Fibroblast of mammary gland (primary cell): ENCODE measurements around the gene TMEM98.
A peak's percentile ranks its signal among the peaks of the same experiment; 100 is the strongest.
"Not testable (repeated sequence)": the region's sequence is repeated elsewhere in the genome, so short reads cannot be mapped to it uniquely, and the experiment has no call there.

Experiments used
- DNase-seq: peaks from one replicate; pipeline ENCODE4 v3.0.0-alpha.2; 2010; ENCODE audit warnings: low read depth
- H3K4me3 ChIP-seq: 2 replicates; pipeline ENCODE4 v1.5.1; 2011; ENCODE audit warnings: low read depth, mild to moderate bottlenecking, low read length, moderate library complexity; ENCODE audit not compliant: control insufficient read depth
- CTCF ChIP-seq: conservative IDR thresholded peaks from 2 replicates; pipeline ENCODE4 v1.5.1; 2011; ENCODE audit warnings: low read depth, low read length, inconsistent platforms; ENCODE audit not compliant: control insufficient read depth, insufficient read depth

TMEM98 gene

GRCh38 chr17:32943206-32943605, 15.3 kb downstream of the TMEM98 start:
- DNase-seq = no peak
- TF ChIP-seq CTCF = no peak
- H3K4me3 ChIP-seq = no peak overlapping the region

GRCh38 chr17:32943647-32944191, 15.8 kb downstream of the TMEM98 start:
- H3K4me3 ChIP-seq = no peak overlapping the region
- peak; percentile 71 for DNase-seq
- no peak for TF ChIP-seq CTCF

GRCh38 chr17:32944248-32945020, 16.5 kb downstream of the TMEM98 start:
- no peak overlapping the region for H3K4me3 ChIP-seq
- no peak for TF ChIP-seq CTCF
- no peak for DNase-seq

- no peak for DNase-seq
Observed at GRCh38 chr17:32946375-32947135, 18.6 kb downstream of the TMEM98 start.

GRCh38 chr17:32947736-32948135, 19.8 kb downstream of the TMEM98 start:
- no peak overlapping the region for H3K4me3 ChIP-seq
- DNase-seq = no peak
- TF ChIP-seq CTCF = no peak

More at GRCh38 chr17:32946375-32947135, 18.6 kb downstream of the TMEM98 start:
- no peak overlapping the region for H3K4me3 ChIP-seq
- no peak for TF ChIP-seq CTCF

GRCh38 chr17:32949181-32949580, 21.2 kb downstream of the TMEM98 start:
- no peak for DNase-seq
- no peak overlapping the region for H3K4me3 ChIP-seq
- TF ChIP-seq CTCF = no peak

- DNase-seq, H3K4me3 ChIP-seq: not testable (repeated sequence)
Observed at GRCh38 chr17:32952491-32952890, 24.5 kb downstream of the TMEM98 start.
